ENCODE results near the gene IGFBP2.
"Not testable (repeated sequence)": the region's sequence is repeated elsewhere in the genome, so short reads cannot be mapped to it uniquely, and the experiment has no call there.

The IGFBP2 gene

DNA sequence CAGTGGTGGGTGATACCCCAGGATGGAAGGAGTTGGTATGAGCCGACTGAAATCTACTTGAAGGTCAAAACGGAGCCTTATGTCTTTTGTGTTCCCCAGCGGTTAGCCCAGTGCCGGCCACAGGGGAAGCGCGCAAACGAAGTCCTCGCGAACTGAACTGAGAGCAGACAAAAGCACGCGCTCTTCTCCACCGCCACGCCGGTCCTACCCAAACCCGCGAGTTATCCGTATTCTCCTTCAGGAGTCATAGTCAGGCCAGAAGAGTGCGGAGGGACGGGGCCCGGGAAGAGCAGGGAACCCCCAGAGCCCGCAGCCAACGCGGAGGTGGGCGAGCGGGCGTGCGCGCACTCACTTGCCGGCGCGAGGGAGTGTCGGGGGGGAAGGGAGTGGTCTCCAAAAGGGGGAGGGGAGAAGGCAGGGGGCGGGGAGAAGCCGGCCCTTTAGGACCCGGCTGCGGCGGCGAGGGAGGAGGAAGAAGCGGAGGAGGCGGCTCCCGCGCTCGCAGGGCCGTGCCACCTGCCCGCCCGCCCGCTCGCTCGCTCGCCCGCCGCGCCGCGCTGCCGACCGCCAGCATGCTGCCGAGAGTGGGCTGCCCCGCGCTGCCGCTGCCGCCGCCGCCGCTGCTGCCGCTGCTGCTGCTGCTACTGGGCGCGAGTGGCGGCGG is at the start of gene IGFBP2:
IGFBP2 (plus strand) TSS at position 469 of the 664 bp plus-strand sequence; CDS start at position 573, 104 bp downstream.
- DNase-seq = no peak

DNA sequence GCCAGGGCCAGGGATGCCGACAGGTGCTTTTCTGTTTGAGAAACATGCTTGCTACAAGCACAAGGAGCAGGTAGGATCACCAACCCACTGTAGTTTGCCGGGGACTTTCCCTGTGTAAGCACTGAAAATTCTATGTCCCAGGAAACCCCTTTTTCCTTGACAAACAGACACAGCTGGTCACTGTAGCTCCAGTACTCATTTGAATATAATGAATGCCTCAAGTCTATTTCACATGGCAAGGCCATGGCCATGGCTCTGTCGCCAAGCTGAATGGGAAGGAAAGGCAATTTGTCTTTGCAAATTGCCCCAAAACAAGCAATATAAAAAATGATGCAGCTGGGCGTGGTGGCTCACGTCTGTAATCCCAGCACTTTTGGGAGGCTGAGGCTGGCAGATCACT is 49.6 kb upstream of the IGFBP2 start:
- DNase-seq = no peak

DNA sequence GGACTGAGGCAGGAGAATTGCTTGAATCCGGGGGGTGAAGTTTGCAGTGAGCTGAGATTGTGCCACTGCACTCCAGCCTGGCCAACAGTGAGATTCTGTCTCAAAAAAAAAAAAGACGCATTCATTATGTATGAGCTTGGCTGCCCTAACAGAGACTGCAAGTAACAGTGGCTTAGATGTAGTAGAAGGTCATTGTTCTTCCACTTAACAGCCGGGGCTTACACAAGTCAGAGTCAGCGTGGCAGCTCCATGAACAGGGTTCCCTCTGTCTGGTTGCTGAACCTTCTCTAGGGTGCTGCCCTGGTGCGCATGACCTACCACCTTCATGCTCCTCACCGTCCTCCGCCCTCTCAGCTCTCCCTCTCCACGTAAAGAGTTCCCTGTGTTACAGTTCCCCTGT is 49.1 kb upstream of the IGFBP2 start:
- DNase-seq = no peak

DNA sequence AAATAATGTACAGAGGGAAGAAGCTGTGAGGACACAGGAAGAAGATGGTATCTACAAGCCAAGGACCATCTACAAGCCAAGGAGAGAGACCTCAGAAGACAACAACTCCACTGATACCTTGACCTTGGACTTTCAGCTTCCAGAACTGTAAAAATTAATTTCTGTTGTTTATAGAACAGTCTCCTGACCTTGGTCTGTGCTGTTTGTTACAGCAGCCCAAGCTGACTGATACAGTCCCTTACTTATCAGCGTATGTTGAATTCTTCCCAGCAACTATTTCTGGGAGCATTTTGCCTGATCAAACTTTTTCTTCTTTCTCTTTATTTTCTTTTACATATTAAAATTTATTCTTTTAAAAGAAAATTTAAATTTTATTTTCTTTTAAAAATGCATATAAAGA is 47.8 kb upstream of the IGFBP2 start:
- no peak for DNase-seq

- no peak for DNase-seq
Observed at GRCh38 chr2:216588861-216589710, 44.1 kb upstream of the IGFBP2 start.

DNA sequence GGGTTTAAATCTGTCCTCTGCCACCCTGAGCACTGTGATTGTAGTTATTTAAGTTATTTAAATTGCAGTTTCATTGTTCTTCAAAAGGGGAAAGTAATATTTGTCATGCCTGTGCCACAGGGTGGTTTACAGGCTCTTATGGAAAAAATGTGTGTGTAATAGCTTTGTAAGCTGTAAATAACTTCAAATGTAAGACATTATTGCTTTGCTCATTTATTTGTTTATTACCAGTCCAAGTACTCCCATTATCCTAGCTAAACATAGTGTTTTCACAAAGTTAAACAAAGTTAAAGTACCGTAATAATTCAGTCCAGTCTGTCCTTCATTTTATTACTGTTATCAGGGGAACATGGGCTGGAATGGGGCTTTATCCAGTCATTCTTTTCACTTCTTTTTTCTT is 43.4 kb upstream of the IGFBP2 start:
- DNase-seq = no peak

DNA sequence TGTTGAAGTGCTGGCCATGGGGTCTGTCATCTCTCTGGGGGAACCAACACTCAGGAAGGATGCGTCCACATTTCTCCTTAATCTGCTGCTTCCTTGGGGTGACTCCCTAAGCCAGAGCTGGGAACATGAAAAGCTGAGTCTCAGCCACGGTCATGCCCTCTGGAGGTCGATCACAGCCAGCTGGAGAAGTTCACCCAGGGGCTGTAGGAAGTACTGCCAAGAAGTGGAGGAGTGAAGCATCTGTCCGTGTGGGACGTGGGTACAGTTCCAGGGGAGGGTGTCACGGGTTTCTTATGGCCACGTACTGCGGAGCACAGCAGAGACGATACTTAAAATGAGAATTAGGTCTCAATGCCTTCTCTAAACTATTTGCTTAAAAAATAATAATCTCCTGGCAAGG is 42.4 kb upstream of the IGFBP2 start:
- DNase-seq = no peak

GRCh38 chr2:216591480-216591879 is 41.7 kb upstream of the IGFBP2 start:
- DNase-seq = no peak

GRCh38 chr2:216594081-216594480 is 39.1 kb upstream of the IGFBP2 start:
- DNase-seq = no peak

GRCh38 chr2:216596236-216596979 is 36.8 kb upstream of the IGFBP2 start:
- no peak for DNase-seq

- no peak for DNase-seq
Observed at GRCh38 chr2:216596980-216597509, 36.2 kb upstream of the IGFBP2 start.

GRCh38 chr2:216597825-216598224 is 35.4 kb upstream of the IGFBP2 start:
- DNase-seq = not testable (repeated sequence)

DNA sequence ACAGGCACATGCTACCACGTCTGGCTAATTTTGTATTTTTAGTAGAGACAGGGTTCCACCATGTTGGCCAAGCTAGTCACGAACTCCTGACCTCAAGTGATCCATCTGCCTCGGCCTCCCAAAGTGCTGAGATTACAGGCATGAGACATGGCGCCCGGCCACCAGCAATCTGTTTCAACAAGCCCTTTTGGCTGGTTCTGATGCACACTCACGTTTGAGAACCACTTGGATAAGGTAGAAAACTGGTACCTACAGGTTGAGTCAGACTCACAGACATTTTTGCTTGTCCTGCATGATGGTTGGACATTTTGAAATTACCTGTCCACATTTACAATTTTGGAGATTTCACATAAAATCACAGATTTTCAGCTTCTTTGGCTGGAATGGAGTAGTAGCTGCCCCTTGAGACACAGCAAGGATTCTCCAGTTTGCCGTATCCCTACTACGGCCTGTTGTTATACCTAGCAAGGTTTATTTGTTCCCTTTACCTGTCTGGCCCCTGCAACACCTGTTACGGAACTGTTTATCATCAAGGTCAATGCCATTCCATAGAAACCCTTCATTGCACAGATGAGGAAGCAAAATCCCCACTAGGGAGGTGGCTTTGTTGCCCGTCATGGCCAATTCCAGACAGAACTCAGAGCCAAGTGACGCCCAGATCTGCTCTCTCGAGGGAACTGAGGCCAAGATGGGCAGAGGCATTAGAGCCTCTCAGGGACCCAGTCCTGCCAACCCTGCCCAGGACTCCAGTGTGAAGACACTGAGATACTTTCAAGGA is 31.4 kb upstream of the IGFBP2 start:
- no peak for DNase-seq

DNA sequence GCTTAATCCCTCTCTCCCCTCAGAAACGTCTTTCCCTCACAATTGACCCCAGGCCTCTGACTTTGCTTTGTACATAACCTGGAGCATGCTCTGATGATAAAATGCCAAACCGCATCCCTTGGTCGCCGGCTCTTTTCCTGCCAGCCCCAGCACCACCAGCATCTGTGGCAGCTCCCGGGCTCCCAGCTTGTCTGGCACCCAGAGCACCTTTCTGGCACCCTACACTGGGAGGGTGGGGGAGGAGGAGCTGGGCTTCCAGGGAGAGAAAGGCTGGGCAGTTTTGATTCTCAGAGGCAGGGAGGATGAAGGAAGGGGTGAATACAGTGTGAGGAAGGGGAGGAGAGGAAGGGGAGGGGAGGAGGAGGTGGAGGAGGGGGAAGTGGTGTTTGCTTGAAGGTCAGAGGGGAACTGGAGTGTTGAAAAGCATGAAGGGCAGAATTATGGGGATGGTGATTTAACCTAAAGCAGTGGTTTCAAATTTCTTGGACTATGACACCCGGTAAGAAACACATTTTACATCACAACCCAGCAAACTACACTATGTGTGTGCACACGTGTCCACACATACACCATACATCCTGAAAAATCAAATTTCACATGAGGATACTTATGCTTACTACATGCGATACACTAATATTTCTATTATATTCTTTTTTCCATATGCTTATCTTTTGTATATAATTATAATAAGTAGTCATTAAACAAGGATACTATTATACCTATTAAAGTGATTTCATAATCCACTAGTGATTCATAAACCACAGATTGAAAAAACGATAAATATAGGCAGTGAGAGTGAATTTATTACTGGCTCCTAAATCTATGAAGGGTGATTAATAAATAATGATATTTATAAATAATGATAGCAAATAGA is 30.0 kb upstream of the IGFBP2 start:
- no peak for DNase-seq

GRCh38 chr2:216603884-216604245 is 29.4 kb upstream of the IGFBP2 start:
- no peak for DNase-seq

DNA sequence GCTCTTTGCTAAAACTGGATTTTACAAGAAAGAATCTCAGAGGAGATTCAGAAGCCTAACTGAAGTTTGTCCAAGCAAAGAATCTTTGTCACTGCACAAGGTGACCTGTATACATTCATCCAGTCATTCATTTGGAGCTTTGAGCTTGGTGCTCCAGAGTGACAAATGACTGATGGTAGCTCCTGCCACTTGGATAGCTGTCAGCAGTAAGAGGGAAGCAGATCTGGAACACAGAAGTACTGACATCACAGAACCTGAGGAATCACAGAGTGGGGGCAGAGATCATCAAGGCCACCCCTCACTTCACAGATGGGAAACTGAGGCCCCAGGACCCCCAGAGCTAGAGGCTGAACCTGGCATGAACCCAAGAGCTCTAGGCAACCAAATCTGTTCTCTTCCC is 28.8 kb upstream of the IGFBP2 start:
- DNase-seq = no peak

DNA sequence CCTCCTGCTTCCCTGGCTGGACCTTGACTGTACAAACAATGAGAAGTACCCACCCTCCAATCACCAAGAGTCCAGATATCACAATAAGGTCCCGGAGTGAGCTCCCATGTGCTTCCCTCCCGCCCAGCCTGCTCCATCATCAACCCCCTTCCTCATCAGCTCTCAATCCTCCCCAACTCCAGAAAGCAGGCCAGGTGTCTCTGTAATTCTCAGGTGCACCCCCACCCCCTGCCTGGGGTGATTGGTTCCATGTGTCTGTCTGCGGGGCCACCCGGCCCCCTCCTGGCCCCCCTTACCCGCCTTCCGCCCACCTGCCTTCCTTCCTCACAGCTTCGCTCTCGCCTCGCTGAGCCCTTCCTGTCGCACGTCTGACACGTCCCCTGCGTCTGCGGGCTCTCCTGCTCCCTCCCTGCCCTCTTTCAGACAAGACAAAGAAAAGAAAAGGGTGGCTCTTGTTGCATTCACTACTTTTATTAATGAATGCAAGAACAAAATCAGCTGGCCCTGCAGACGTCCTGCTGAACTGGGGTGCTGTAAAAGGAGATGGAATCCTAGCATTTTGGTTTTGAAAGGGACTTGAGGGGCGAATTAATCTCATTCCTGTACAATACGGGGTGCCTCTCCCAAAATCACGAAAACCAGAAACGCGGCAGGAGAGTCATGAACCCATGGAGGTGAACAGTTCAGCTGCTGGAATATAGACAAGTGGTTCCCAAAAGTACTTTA is 26.5 kb upstream of the IGFBP2 start:
- peak; percentile 12 for DNase-seq

DNA sequence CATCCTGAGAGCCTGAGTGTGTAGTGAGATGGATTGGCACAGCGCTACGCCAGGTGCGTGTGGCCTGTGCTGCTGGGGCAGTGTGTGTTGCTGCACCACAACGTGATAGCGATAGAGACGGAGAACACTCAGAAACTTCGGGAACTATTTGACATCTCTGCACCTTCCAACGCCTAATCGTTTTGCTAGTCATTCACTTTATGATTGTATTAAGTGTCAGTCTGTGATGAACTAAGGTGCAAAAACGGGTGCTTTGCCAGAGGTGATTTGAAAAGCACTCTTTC is 26.0 kb upstream of the IGFBP2 start:
- no peak for DNase-seq

DNA sequence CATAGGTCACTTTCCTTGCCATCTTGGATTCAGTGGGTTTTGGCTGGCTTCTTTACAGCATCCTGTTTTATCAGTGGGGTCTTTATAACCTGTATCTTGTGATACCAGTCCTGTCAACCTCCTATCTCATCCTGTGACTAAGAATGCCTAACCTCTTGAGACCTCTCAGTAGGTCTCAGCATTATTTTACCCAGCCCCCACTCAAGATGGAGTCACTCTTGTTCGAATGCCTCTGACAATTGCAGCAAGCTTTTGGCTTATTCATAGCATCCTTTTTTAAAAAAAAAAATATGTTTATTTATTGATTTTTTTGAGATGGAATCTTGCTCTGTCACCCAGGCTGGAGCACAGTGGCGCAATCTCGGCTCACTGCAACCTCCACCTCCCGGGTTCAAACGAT is 24.7 kb upstream of the IGFBP2 start:
- DNase-seq = no peak

DNA sequence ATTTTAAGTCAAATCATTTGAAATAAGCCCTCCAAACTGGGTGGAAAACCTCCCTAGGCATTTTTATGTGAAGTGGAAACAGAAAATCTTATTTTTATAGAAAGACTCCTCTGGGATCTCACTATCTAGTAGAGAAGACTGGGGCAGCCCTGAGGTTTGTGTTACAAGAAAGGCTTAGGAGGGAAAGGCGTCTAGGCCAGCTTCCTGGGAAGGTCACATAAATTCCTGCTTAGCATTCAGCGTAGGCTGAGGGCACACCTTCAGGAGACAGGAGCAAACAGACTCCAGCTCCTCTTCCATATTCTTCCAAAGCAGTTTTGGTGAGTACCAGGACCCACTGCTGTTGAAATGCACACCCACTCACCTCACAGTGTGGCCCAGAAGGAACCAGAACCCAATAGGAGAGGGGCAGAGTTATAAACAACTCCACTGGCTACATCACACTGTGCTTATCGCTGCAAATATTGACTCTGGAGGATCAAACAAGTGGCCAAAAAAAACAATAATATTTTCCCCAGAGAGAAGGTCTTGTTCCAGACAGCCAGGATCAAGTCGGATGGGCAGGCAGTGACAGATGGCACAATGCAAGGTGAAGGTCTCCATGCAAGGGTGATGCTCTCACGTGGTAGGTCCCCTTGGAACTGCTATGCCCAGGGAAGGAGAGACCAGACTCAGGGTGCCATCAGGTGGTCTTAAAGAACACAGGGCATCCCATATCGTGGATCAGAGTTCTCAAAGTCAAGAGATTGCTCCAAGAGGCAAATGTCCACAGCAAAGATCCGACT is 17.7 kb upstream of the IGFBP2 start:
- no peak for DNase-seq

All from NK-92 treated with Interleukin-12 subunit alpha and Interleukin-12 subunit beta, amount 100 ng/mL, for 24 hours (cell line).